Type B pancreatic cell (in vitro differentiated cells): Measurements from ENCODE around the gene KRTAP10-10. TPM values are rescaled to one million over a fixed set of nuclear protein-coding genes. Genes with fewer than 3 reads are reported as not detected.
"Not testable (repeated sequence)": the region's sequence is repeated elsewhere in the genome, so short reads cannot be mapped to it uniquely, and the experiment has no call there.

Source experiments
- DNase-seq: peaks from one replicate; pipeline ENCODE4 v3.0.0; 2021; ENCODE audit warnings: mixed read lengths; ENCODE audit not compliant: unreplicated experiment; ENCODE audit errors: extremely low spot score
- H3K27ac Mint-ChIP-seq: 2 replicates; pipeline ENCODE4 v1.8.0; 2021; ENCODE audit warnings: mild to moderate bottlenecking, mixed read lengths
- H3K27me3 Mint-ChIP-seq: 2 replicates; pipeline ENCODE4 v1.8.0; 2021; ENCODE audit warnings: mixed read lengths
- H3K36me3 Mint-ChIP-seq: 2 replicates; pipeline ENCODE4 v1.8.0; 2021; ENCODE audit warnings: mixed read lengths
- H3K4me1 Mint-ChIP-seq: one replicate; pipeline ENCODE4 v1.8.0; 2021; ENCODE audit warnings: mixed read lengths; ENCODE audit not compliant: unreplicated experiment
- H3K4me3 Mint-ChIP-seq: 2 replicates; pipeline ENCODE4 v1.8.0; 2021; ENCODE audit warnings: mild to moderate bottlenecking, mixed read lengths
- H3K9me3 Mint-ChIP-seq: 2 replicates; pipeline ENCODE4 v1.8.0; 2021; ENCODE audit warnings: mixed read lengths
- total RNA-seq: library from RNA; stranded (reverse); gene quantifications from 2 replicates; pipeline ENCODE4 v1.2.1, GENCODE V29; 2021; ENCODE audit warnings: low replicate concordance
- TF ChIP-seq, protein P1 (sequence below): fragments of 200-600 bp; sonication (generic); conservative IDR thresholded peaks from 2 replicates; pipeline ENCODE4 v1.5.0; 2021; ENCODE audit warnings: antibody characterized with exemption, mild to moderate bottlenecking

KRTAP10-10 gene
- total RNA-seq, 1 donor from 2014 or later, result not detected

DNA sequence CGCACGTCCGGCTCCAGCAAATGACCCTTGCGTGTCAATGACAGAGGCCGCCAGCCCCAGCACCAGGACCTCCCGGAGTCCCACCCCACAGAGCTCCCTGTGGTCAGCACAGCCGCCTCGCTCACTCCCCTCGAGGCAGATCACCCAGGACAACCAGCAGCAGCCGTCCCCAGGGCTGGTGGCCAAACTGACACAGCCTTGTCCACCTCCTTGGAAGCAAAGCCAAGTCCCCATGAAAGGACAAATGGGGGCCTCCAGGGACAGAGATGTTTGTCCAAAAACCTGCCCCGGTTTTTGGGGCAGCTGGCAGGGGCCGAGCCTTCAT lies 2.1 kb downstream of the KRTAP10-10 start:
- peak; percentile 48 for DNase-seq

GRCh38 chr21:44640761-44641160 lies 3.6 kb downstream of the KRTAP10-10 start:
- H3K4me1 Mint-ChIP-seq, result no peaks in the 10 kb centered on the region
- peaks cover 18% of the 10 kb centered on the region for H3K9me3 Mint-ChIP-seq
- H3K27ac Mint-ChIP-seq, result no peak overlapping the region
- H3K36me3 Mint-ChIP-seq, result no peaks in the 10 kb centered on the region
- TF ChIP-seq, protein P1, sequence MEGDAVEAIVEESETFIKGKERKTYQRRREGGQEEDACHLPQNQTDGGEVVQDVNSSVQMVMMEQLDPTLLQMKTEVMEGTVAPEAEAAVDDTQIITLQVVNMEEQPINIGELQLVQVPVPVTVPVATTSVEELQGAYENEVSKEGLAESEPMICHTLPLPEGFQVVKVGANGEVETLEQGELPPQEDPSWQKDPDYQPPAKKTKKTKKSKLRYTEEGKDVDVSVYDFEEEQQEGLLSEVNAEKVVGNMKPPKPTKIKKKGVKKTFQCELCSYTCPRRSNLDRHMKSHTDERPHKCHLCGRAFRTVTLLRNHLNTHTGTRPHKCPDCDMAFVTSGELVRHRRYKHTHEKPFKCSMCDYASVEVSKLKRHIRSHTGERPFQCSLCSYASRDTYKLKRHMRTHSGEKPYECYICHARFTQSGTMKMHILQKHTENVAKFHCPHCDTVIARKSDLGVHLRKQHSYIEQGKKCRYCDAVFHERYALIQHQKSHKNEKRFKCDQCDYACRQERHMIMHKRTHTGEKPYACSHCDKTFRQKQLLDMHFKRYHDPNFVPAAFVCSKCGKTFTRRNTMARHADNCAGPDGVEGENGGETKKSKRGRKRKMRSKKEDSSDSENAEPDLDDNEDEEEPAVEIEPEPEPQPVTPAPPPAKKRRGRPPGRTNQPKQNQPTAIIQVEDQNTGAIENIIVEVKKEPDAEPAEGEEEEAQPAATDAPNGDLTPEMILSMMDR, result no peak
- no peak for DNase-seq
- H3K4me3 Mint-ChIP-seq, result no peak overlapping the region
- H3K27me3 Mint-ChIP-seq, result peaks cover 3% of the 10 kb centered on the region

More for the DNA sequence above, 2.1 kb downstream of the KRTAP10-10 start:
- Mint-ChIP-seq H3K27me3 (peaks cover 3% of the 10 kb centered on the region), H3K9me3 (peaks cover 14% of the 10 kb centered on the region), H3K4me1 (no peaks in the 10 kb centered on the region), H3K36me3 (no peaks in the 10 kb centered on the region), H3K4me3 (no peak overlapping the region), H3K27ac (no peak overlapping the region)
- TF ChIP-seq, protein P1, result no peak

DNA sequence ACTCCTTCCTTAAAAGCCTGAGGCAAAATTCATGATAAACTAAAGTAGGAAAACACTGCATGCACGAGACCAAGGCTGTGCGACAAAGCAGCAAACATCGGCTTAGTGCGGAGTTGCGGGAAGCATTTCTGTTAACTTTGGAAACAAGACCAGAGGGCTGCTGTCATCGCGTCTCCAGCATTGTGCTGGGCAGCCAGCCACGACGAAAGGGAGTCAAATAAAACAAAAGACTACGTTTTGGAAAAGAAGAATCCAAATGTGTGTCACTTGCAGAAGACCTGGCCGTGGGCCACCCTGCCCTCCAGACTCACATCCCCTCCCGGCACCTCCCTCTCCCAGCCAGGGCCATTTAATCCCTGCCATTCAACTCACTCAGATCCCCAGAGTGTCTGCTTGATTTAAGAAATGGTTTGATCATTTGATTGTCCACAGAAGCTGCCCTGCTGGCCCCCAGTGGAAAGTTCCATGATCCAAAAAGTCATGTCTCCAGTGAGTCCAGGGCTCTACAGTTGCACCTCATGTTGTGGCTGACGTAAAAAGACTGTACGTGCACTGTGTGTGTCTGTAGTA lies 6.7 kb downstream of the KRTAP10-10 start:
- TF ChIP-seq, protein P1, result no peak
- peaks cover 9% of the 10 kb centered on the region for H3K27me3 Mint-ChIP-seq
- H3K36me3 Mint-ChIP-seq, result no peaks in the 10 kb centered on the region
- no peak overlapping the region for H3K27ac Mint-ChIP-seq
- H3K9me3 Mint-ChIP-seq, result peaks cover 18% of the 10 kb centered on the region
- peaks cover 4% of the 10 kb centered on the region for H3K4me1 Mint-ChIP-seq
- H3K4me3 Mint-ChIP-seq, result no peak overlapping the region
- DNase-seq, result no peak

GRCh38 chr21:44644878-44645277 lies 7.7 kb downstream of the KRTAP10-10 start:
- no peak for DNase-seq
- Mint-ChIP-seq H3K4me3 (no peak overlapping the region), H3K9me3 (peaks cover 18% of the 10 kb centered on the region), H3K27me3 (peaks cover 9% of the 10 kb centered on the region), H3K4me1 (peaks cover 4% of the 10 kb centered on the region), H3K36me3 (no peaks in the 10 kb centered on the region), H3K27ac (no peak overlapping the region)
- TF ChIP-seq, protein P1, result no peak

- not testable (repeated sequence) for H3K27me3 Mint-ChIP-seq, H3K4me3 Mint-ChIP-seq, H3K27ac Mint-ChIP-seq, H3K36me3 Mint-ChIP-seq, H3K4me1 Mint-ChIP-seq
- peaks cover 12% of the 10 kb centered on the region for H3K9me3 Mint-ChIP-seq
- DNase-seq, result peak; percentile 61
Measured at GRCh38 chr21:44646366-44647221, 9.4 kb downstream of the KRTAP10-10 start, which contains the start of gene KRTAP10-11. TSS of gene KRTAP10-11 (plus strand) at chr21:44646414. CDS start at chr21:44646459, 45 bp downstream.

DNA sequence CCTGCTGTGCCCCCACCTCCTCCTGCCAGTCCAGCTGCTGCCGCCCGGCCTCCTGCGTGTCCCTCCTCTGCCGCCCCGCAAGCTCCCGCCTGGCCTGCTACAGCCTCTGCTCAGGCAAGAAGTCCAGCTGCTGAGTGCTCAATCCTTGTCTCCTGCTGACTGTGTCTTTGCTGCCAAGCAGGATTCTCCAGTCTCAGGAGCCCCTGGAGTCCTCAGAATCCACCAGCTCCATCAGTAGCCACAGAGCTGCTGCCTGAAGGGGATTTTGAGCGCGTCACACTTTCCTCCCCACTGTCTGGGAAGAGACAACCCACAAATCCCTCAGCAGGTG lies 10.0 kb downstream of the KRTAP10-10 start:
- H3K4me1 Mint-ChIP-seq, result peaks cover 4% of the 10 kb centered on the region
- TF ChIP-seq, protein P1, result no peak

More for the DNA sequence above, 10.0 kb downstream of the KRTAP10-10 start:
- no peak overlapping the region for H3K27ac Mint-ChIP-seq
- no peaks in the 10 kb centered on the region for H3K36me3 Mint-ChIP-seq
- peaks cover 12% of the 10 kb centered on the region for H3K9me3 Mint-ChIP-seq
- H3K4me3 Mint-ChIP-seq, result no peak overlapping the region
- H3K27me3 Mint-ChIP-seq, result peaks cover 9% of the 10 kb centered on the region
- no peak for DNase-seq
